H1 (cell line): ENCODE data around the gene OXTR. TPM values are rescaled to one million over a fixed set of nuclear protein-coding genes. Genes with fewer than 3 reads are reported as not detected.

Source experiments
- CTCF ChIA-PET: fragments of 300-600 bp; sonication (Branson Sonifier 250); formaldehyde crosslinking; loops from one replicate; lab custom pipeline; 2021; ENCODE audit not compliant: partially characterized antibody; lab: Charles Lee
- POLR2A ChIA-PET: fragments of 300-600 bp; sonication (Branson Sonifier 250); formaldehyde crosslinking; loops from one replicate; lab custom pipeline; 2021; ENCODE audit warnings: inconsistent platforms; ENCODE audit not compliant: partially characterized antibody; lab: Charles Lee
- DNase-seq, 2 experiments: peaks; one replicate each; pipeline versions ENCODE4 v3.0.0 to v3.0.0-alpha.2; 2010 to 2022; ENCODE audit warnings: low spot score in 2 of 2, low read depth in 1 of 2, mixed read lengths in 1 of 2
- FAIRE-seq: peaks from 2 replicates; lab custom pipeline; 2011; peaks lifted over from hg19 to GRCh38; lab: Jason Lieb, UNC
- H2AFZ ChIP-seq: 2 replicates; pipeline ENCODE4 v1.8.1; 2012; ENCODE audit warnings: low read length, inconsistent platforms
- H2AK5ac ChIP-seq: 2 replicates; pipeline ENCODE4 v1.6.1; 2013; ENCODE audit warnings: low read depth, low read length
- H2BK120ac ChIP-seq: replicated peaks from 2 replicates; pipeline ENCODE3; 2013; ENCODE audit warnings: low read depth, low read length, inconsistent platforms
- H2BK12ac ChIP-seq: 2 replicates; pipeline ENCODE4 v1.6.1; 2013; ENCODE audit warnings: low read depth, low read length
- H2BK15ac ChIP-seq: 2 replicates; pipeline ENCODE4 v1.6.1; 2013; ENCODE audit warnings: low read length
- H2BK20ac ChIP-seq: 2 replicates; pipeline ENCODE4 v1.6.1; 2013; ENCODE audit warnings: low read length
- H2BK5ac ChIP-seq: 2 replicates; pipeline ENCODE4 v1.6.1; 2013; ENCODE audit warnings: low read depth, low read length
- H3K14ac ChIP-seq: 2 replicates; pipeline ENCODE4 v1.6.1; 2013; ENCODE audit warnings: inconsistent platforms; ENCODE audit not compliant: insufficient read length
- H3K18ac ChIP-seq: 2 replicates; pipeline ENCODE4 v1.6.1; 2013; ENCODE audit warnings: low read length; ENCODE audit errors: extremely low read depth
- H3K23ac ChIP-seq: 2 replicates; pipeline ENCODE4 v1.6.1; 2013; ENCODE audit warnings: inconsistent platforms; ENCODE audit not compliant: insufficient read length
- H3K23me2 ChIP-seq: 2 replicates; pipeline ENCODE4 v1.6.1; 2013; ENCODE audit warnings: low read depth, low read length
- H3K27ac ChIP-seq: 2 replicates; pipeline ENCODE4 v1.6.1; 2011; ENCODE audit warnings: low read depth, low read length, inconsistent platforms
- H3K27me3 ChIP-seq, 4 experiments: replicated peaks in 1 of 4; 1 replicate in 1 of 4; 2 replicates in 3 of 4; pipeline versions ENCODE4 v1.6.1 to v1.8.1; 2011 to 2013; ENCODE audit warnings: low read length in 3 of 4, mild to moderate bottlenecking in 3 of 4, inconsistent platforms in 2 of 4, mixed read lengths in 2 of 4, moderate library complexity in 1 of 4; ENCODE audit not compliant: control insufficient read depth in 3 of 4, insufficient read depth in 3 of 4; ENCODE audit errors: extremely low read depth in 1 of 4
- H3K36me3 ChIP-seq, 4 experiments: 2 replicates each; pipeline versions ENCODE4 v1.6.1 to v1.8.1; 2011 to 2013; ENCODE audit warnings: mild to moderate bottlenecking in 4 of 4, low read length in 3 of 4, moderate library complexity in 2 of 4, control low read depth in 1 of 4, inconsistent platforms in 1 of 4; ENCODE audit not compliant: insufficient read depth in 4 of 4, control insufficient read depth in 2 of 4
- H3K4ac ChIP-seq: replicated peaks from 2 replicates; pipeline ENCODE3; 2013; ENCODE audit warnings: low read length, low read depth, mixed read lengths, inconsistent platforms; ENCODE audit not compliant: insufficient read length
- H3K4me1 ChIP-seq, 4 experiments: replicated peaks in 1 of 4; 1 replicate in 1 of 4; 2 replicates in 3 of 4; pipeline versions ENCODE4 v1.6.1 to v1.8.1; 2011 to 2013; ENCODE audit warnings: low read length in 3 of 4, inconsistent platforms in 2 of 4, mixed read lengths in 1 of 4; ENCODE audit not compliant: insufficient read depth in 4 of 4, control insufficient read depth in 3 of 4
- H3K4me2 ChIP-seq, 2 experiments: 2 replicates each; pipeline versions ENCODE4 v1.6.1 to v1.8.1; 2011 to 2013; ENCODE audit warnings: low read depth in 2 of 2, low read length in 2 of 2, control low read depth in 1 of 2, inconsistent platforms in 1 of 2, mild to moderate bottlenecking in 1 of 2; ENCODE audit not compliant: insufficient read depth in 1 of 2
- H3K4me3 ChIP-seq, 4 experiments: fragments of 200-600, 300-600 bp in 1 of 4; sonication (generic), shearing (Covaris generic), sonication (Bioruptor Twin) in 1 of 4; 2 replicates each; pipeline versions ENCODE4 v1.5.1 to v1.8.1; 2011 to 2016; ENCODE audit warnings: low read length in 4 of 4, low read depth in 3 of 4, control low read depth in 2 of 4, inconsistent platforms in 2 of 4, mild to moderate bottlenecking in 2 of 4, mixed read lengths in 1 of 4, moderate library complexity in 1 of 4; ENCODE audit not compliant: insufficient read depth in 2 of 4; ENCODE audit errors: extremely low read depth in 1 of 4
- H3K56ac ChIP-seq: replicated peaks from 2 replicates; pipeline ENCODE3; 2013; ENCODE audit warnings: low read depth, mild to moderate bottlenecking, mixed read lengths, low read length, inconsistent platforms; ENCODE audit not compliant: insufficient read length
- H3K79me1 ChIP-seq: 2 replicates; pipeline ENCODE4 v1.6.1; 2013; ENCODE audit warnings: low read depth, low read length, control low read depth
- H3K79me2 ChIP-seq, 2 experiments: 2 replicates each; pipeline versions ENCODE4 v1.6.1 to v1.8.1; 2012 to 2013; ENCODE audit warnings: low read length in 2 of 2, mild to moderate bottlenecking in 2 of 2, inconsistent platforms in 1 of 2; ENCODE audit not compliant: insufficient read depth in 2 of 2, control insufficient read depth in 1 of 2
- H3K9ac ChIP-seq, 4 experiments: replicated peaks in 1 of 4; 1 replicate in 1 of 4; 2 replicates in 3 of 4; pipeline versions ENCODE4 v1.6.1 to v1.8.1; 2011 to 2013; ENCODE audit warnings: low read depth in 3 of 4, low read length in 3 of 4, control low read depth in 2 of 4, mild to moderate bottlenecking in 2 of 4, moderate library complexity in 2 of 4, inconsistent platforms in 1 of 4; ENCODE audit errors: extremely low read depth in 1 of 4
- H3K9me3 ChIP-seq, 2 experiments: 2 replicates each; pipeline versions ENCODE4 v1.6.1 to v1.8.1; 2012 to 2013; ENCODE audit warnings: mild to moderate bottlenecking in 2 of 2, moderate library complexity in 2 of 2, control low read depth in 1 of 2, inconsistent platforms in 1 of 2, low read depth in 1 of 2, low read length in 1 of 2, mixed read lengths in 1 of 2; ENCODE audit not compliant: insufficient read depth in 2 of 2
- H4K20me1 ChIP-seq, 2 experiments: replicated peaks in 1 of 2; 2 replicates each; pipeline versions ENCODE3 to v1.8.1; 2011 to 2013; ENCODE audit warnings: inconsistent platforms in 2 of 2, low read length in 2 of 2, mild to moderate bottlenecking in 1 of 2; ENCODE audit not compliant: insufficient read depth in 2 of 2, control insufficient read depth in 1 of 2
- H4K5ac ChIP-seq: 2 replicates; pipeline ENCODE4 v1.6.1; 2013; ENCODE audit warnings: low read length, low read depth, mixed read lengths, inconsistent platforms; ENCODE audit not compliant: insufficient read length
- H4K8ac ChIP-seq: 2 replicates; pipeline ENCODE4 v1.8.0; 2013; ENCODE audit warnings: mild to moderate bottlenecking, moderate library complexity, low read length, inconsistent platforms; ENCODE audit not compliant: insufficient read depth; ENCODE audit errors: extremely low read depth
- H4K91ac ChIP-seq: replicated peaks from 2 replicates; pipeline ENCODE3; 2013; ENCODE audit warnings: low read length, mixed read lengths, inconsistent platforms; ENCODE audit not compliant: insufficient read length
- CBX5 ChIP-seq: fragments of 300-800, 300-1000 bp; sonication (generic); IDR thresholded peaks from 2 replicates; pipeline ENCODE4 v1.7.1; 2016; ENCODE audit warnings: antibody characterized with exemption, low read length, low read depth
- EZH2 ChIP-seq: fragments of 200-600 bp; sonication (generic); IDR thresholded peaks from 2 replicates; pipeline ENCODE4 v1.7.1; 2012; ENCODE audit warnings: low read depth, mild to moderate bottlenecking, moderate library complexity, low read length, inconsistent platforms; ENCODE audit not compliant: severe bottlenecking
- GABPA ChIP-seq: IDR thresholded peaks from 2 replicates; pipeline ENCODE4 v1.6.1; 2011; ENCODE audit warnings: mild to moderate bottlenecking, low read length, moderate library complexity, borderline replicate concordance; ENCODE audit not compliant: insufficient read depth
- GTF2F1 ChIP-seq: IDR thresholded peaks from 2 replicates; pipeline ENCODE4 v1.6.1; 2012; ENCODE audit warnings: low read depth, low read length, improper control_type of control experiment, borderline replicate concordance
- NRF1 ChIP-seq: IDR thresholded peaks from 2 replicates; pipeline ENCODE4 v1.6.1; 2011; ENCODE audit warnings: mild to moderate bottlenecking, low read depth, low read length, improper control_type of control experiment
- RBBP5 ChIP-seq: IDR thresholded peaks from 2 replicates; pipeline ENCODE4 v1.7.1; 2012; ENCODE audit warnings: low read depth, mild to moderate bottlenecking, inconsistent platforms, low read length, moderate library complexity, borderline replicate concordance
- SAP30 ChIP-seq: fragments of 300-600 bp; sonication (generic); IDR thresholded peaks from 2 replicates; pipeline ENCODE4 v1.7.1; 2012; ENCODE audit warnings: low read length, moderate library complexity, mild to moderate bottlenecking, inconsistent platforms; ENCODE audit not compliant: insufficient read depth, insufficient replicate concordance
- TAF1 ChIP-seq: IDR thresholded peaks from 2 replicates; pipeline ENCODE4 v1.6.1; 2011; ENCODE audit warnings: mild to moderate bottlenecking, low read depth, low read length
- TEAD4 ChIP-seq: IDR thresholded peaks from 2 replicates; pipeline ENCODE4 v1.6.1; 2012; ENCODE audit warnings: low read depth, low read length, inconsistent platforms, mixed read lengths
- WGBS, 2 experiments: shearing (Covaris generic) in 1 of 2; methylation state at CpG; one replicate each; pipeline versions ENCODE4 v1.1.6 to v1.1.7; 2013 to 2015; ENCODE audit warnings: low lambda C conversion rate in 2 of 2, mixed read lengths in 2 of 2, inconsistent platforms in 1 of 2, low coverage in 1 of 2, missing lambda C conversion rate in 1 of 2; ENCODE audit not compliant: insufficient replicate concordance in 2 of 2, insufficient coverage in 1 of 2, insufficient read length in 1 of 2; ENCODE audit errors: extremely low coverage in 1 of 2, missing lambda C conversion rate in 1 of 2; 5-methylcytosine and 5-hydroxymethylcytosine counted together
- polyA plus RNA-seq, 7 experiments: library from polyadenylated mRNA; depleted of rRNA in 3 of 7; stranded (reverse) in 5 of 7; unstranded in 2 of 7; fragments of >200 nt in 5 of 7; fragments of 200-250 nt in 2 of 7; gene quantifications; 1 replicate in 5 of 7; 2 replicates in 1 of 7; 4 replicates in 1 of 7; pipeline versions ENCODE4 v1.2.1 to v1.2.3, GENCODE V29; 2011 to 2013; ENCODE audit warnings: missing spikeins in 2 of 7, mixed read lengths in 2 of 7
- total RNA-seq: library from RNA; stranded (reverse); fragmentation: NEBNext Ultra II Directional; extraction: Animal tissue kit (Norgen Biotek cat#: 25700); gene quantifications from 2 replicates; pipeline ENCODE4 v1.2.1, GENCODE V29; 2021

The OXTR gene
- total and polyA plus RNA-seq, 2 of the 8 experiments (the other 6 are each of a cell fraction or from before 2014, with no cell fraction given) = 0.77 to 2.3 TPM

- Histone ChIP-seq H3K56ac (no peak overlapping the region), H4K91ac (peak overlapping the region; percentile 27), H3K4me2 (peak overlapping the region; percentile 58 to 85), H3K79me2 (no peaks in the 10 kb centered on the region), H3K79me1 (no peaks in the 10 kb centered on the region), H2BK12ac (peak overlapping the region; percentile 78; the same call in 1 of the 2 replicates), H3K36me3 (no peaks in the 10 kb centered on the region), H2BK15ac (no peak overlapping the region), H4K5ac (no peak overlapping the region), H3K14ac (no peak overlapping the region), H3K4me1 (peaks cover 0 to 17% (median 8%) of the 10 kb centered on the region in 4 experiments; a peak in 6 of 7 replicates), H3K9me3 (no peaks in the 10 kb centered on the region), H3K18ac (0 out of 2 replicates have a peak overlapping the region, but pooled peaks have one; percentile 74), H3K4me3 (peak overlapping the region; percentile 20 to 53 (median 37)), H4K8ac (no peak overlapping the region), H4K20me1 (peaks cover 2 to 3% of the 10 kb centered on the region in 2 experiments), H2AFZ (peak overlapping the region; percentile 84; the same call in 1 of the 2 replicates), H2BK5ac (no peak overlapping the region), H3K9ac (no peak overlapping the region), H3K4ac (no peak overlapping the region), H3K27ac (no peak overlapping the region), H3K23ac (no peak overlapping the region), H3K27me3 (peaks cover 24 to 38% (median 37%) of the 10 kb centered on the region in 4 experiments), H2BK20ac (no peak overlapping the region), H3K23me2 (peaks cover 2% of the 10 kb centered on the region; the same call in 1 of the 2 replicates), H2AK5ac (no peak overlapping the region), H2BK120ac (no peak overlapping the region)
- 17% methylated on average over 70 of the region's 74 CpGs; no CpG with 5 or more reads in 1 of the 2 experiments for WGBS, 2 experiments
- POLR2A ChIA-PET = interaction anchor here (1.2 kb wide), 1 partner anchor 54 kb away, joined by 3 read pairs; no protein-coding TSS in a partner anchor
- FAIRE-seq (no peak), DNase-seq (peak; percentile 58 to 78)
- CTCF ChIA-PET = interaction anchor here (0.6 to 3.6 kb wide), 18 partner anchors 8 to 219 kb away, joined by 3 to 30 read pairs (median 5); no protein-coding TSS in a partner anchor
- TF ChIP-seq TAF1 = no peak
- TF ChIP-seq RBBP5 = peak; percentile 45; the same call in 1 of the 2 replicates
- TF ChIP-seq NRF1 = no peak
- TF ChIP-seq EZH2 = no peak
- TF ChIP-seq TEAD4 = peak; percentile 42; the same call in 1 of the 2 replicates
- TF ChIP-seq CBX5 = no peak
- TF ChIP-seq GTF2F1 = no peak
- 0 out of 2 replicates have a peak, but pooled peaks have one; percentile 19 for TF ChIP-seq GABPA
- TF ChIP-seq SAP30 = no peak
Observed at GRCh38 chr3:8767667-8768363, 1.6 kb downstream of the OXTR start.
